ENCODE data around the gene RRP15.
"Not testable (repeated sequence)": the region's sequence is repeated elsewhere in the genome, so short reads cannot be mapped to it uniquely, and the experiment has no call there.

Gene RRP15

GRCh38 chr1:218302155-218302554, 17.1 kb downstream of the RRP15 start:
- H3K36me3 Mint-ChIP-seq (ENCODE audit: insufficient read depth) = peaks cover 5% of the 10 kb centered on the region
- H3K4me1 Mint-ChIP-seq (ENCODE audit: low read depth in 2 of 2) = peaks cover 11 to 23% of the 10 kb centered on the region in 2 donors
- H3K27ac Mint-ChIP-seq = no peak overlapping the region
- H3K4me3 Mint-ChIP-seq = no peak overlapping the region
- H3K27me3 Mint-ChIP-seq = no peaks in the 10 kb centered on the region
- no peaks in the 10 kb centered on the region for H3K9me3 Mint-ChIP-seq
- ATAC-seq (replicated peaks) = no peak
- no peak for DNase-seq

- peaks cover 17% of the 10 kb centered on the region for H3K36me3 Mint-ChIP-seq (ENCODE audit: insufficient read depth)
- no peak overlapping the region for H3K27ac Mint-ChIP-seq
- H3K27me3 Mint-ChIP-seq = no peaks in the 10 kb centered on the region
- H3K4me3 Mint-ChIP-seq = no peak overlapping the region
- ATAC-seq (replicated peaks) (no peak), DNase-seq (no peak)
- peaks cover 9 to 15% of the 10 kb centered on the region in 2 donors for H3K4me1 Mint-ChIP-seq (ENCODE audit: low read depth in 2 of 2)
- H3K9me3 Mint-ChIP-seq = no peaks in the 10 kb centered on the region
Measured at GRCh38 chr1:218303176-218303879, 18.2 kb downstream of the RRP15 start.

GRCh38 chr1:218304281-218305039, 19.4 kb downstream of the RRP15 start:
- DNase-seq (no peak), ATAC-seq (replicated peaks) (no peak)
- Mint-ChIP-seq H3K4me3 (no peak overlapping the region), H3K4me1 (ENCODE audit: low read depth in 2 of 2) (peaks cover 9% of the 10 kb centered on the region in 2 donors), H3K9me3 (no peaks in the 10 kb centered on the region), H3K27ac (no peak overlapping the region), H3K27me3 (no peaks in the 10 kb centered on the region), H3K36me3 (ENCODE audit: insufficient read depth) (peaks cover 19% of the 10 kb centered on the region)

GRCh38 chr1:218305472-218306064, 20.5 kb downstream of the RRP15 start:
- no peak overlapping the region for H3K27ac Mint-ChIP-seq
- H3K4me1 Mint-ChIP-seq (ENCODE audit: low read depth in 2 of 2) = peaks cover 7% of the 10 kb centered on the region in 2 donors
- no peaks in the 10 kb centered on the region for H3K9me3 Mint-ChIP-seq
- no peak for ATAC-seq (replicated peaks)
- no peaks in the 10 kb centered on the region for H3K27me3 Mint-ChIP-seq
- no peak overlapping the region for H3K4me3 Mint-ChIP-seq
- H3K36me3 Mint-ChIP-seq (ENCODE audit: insufficient read depth) = peaks cover 19% of the 10 kb centered on the region
- no peak for DNase-seq

GRCh38 chr1:218312509-218312908, 27.4 kb downstream of the RRP15 start:
- Mint-ChIP-seq H3K4me1 (ENCODE audit: low read depth in 2 of 2) (peaks cover 0 to 3% of the 10 kb centered on the region in 2 donors), H3K36me3 (ENCODE audit: insufficient read depth) (peaks cover 15% of the 10 kb centered on the region), H3K4me3 (no peak overlapping the region), H3K27me3 (no peaks in the 10 kb centered on the region), H3K27ac (peak overlapping the region in 1 of 2 donors; percentile 1), H3K9me3 (no peaks in the 10 kb centered on the region)
- ATAC-seq (replicated peaks) = no peak
- DNase-seq = no peak

- Mint-ChIP-seq H3K27me3 (no peaks in the 10 kb centered on the region), H3K4me1 (ENCODE audit: low read depth in 2 of 2) (peaks cover 0 to 3% of the 10 kb centered on the region in 2 donors), H3K9me3 (no peaks in the 10 kb centered on the region), H3K27ac (no peak overlapping the region), H3K4me3 (no peak overlapping the region), H3K36me3 (ENCODE audit: insufficient read depth) (peaks cover 10% of the 10 kb centered on the region)
- no peak for ATAC-seq (replicated peaks)
- no peak for DNase-seq
Measured at GRCh38 chr1:218314316-218314715, 29.2 kb downstream of the RRP15 start.

GRCh38 chr1:218315638-218316037, 30.5 kb downstream of the RRP15 start:
- DNase-seq (no peak), ATAC-seq (replicated peaks) (no peak)
- H3K36me3 Mint-ChIP-seq (ENCODE audit: insufficient read depth) = peaks cover 10% of the 10 kb centered on the region
- peaks cover 0 to 3% of the 10 kb centered on the region in 2 donors for H3K4me1 Mint-ChIP-seq (ENCODE audit: low read depth in 2 of 2)
- no peaks in the 10 kb centered on the region for H3K9me3 Mint-ChIP-seq
- no peaks in the 10 kb centered on the region for H3K27me3 Mint-ChIP-seq
- H3K27ac Mint-ChIP-seq = no peak overlapping the region
- no peak overlapping the region for H3K4me3 Mint-ChIP-seq

- H3K4me3 Mint-ChIP-seq = no peak overlapping the region
- DNase-seq (no peak), ATAC-seq (replicated peaks) (no peak)
- H3K27ac Mint-ChIP-seq = no peak overlapping the region
- H3K36me3 Mint-ChIP-seq (ENCODE audit: insufficient read depth) = peaks cover 6% of the 10 kb centered on the region
- H3K9me3 Mint-ChIP-seq = no peaks in the 10 kb centered on the region
- H3K27me3 Mint-ChIP-seq = no peaks in the 10 kb centered on the region
- H3K4me1 Mint-ChIP-seq (ENCODE audit: low read depth in 2 of 2) = no peaks in the 10 kb centered on the region
Measured at GRCh38 chr1:218317061-218317460, 32.0 kb downstream of the RRP15 start.

GRCh38 chr1:218320182-218320581, 35.1 kb downstream of the RRP15 start:
- H3K27me3 Mint-ChIP-seq; H3K4me1 Mint-ChIP-seq (ENCODE audit: low read depth in 2 of 2); ATAC-seq (replicated peaks); H3K9me3 Mint-ChIP-seq; H3K27ac Mint-ChIP-seq; DNase-seq; H3K4me3 Mint-ChIP-seq: not testable (repeated sequence)
- H3K36me3 Mint-ChIP-seq (ENCODE audit: insufficient read depth) = peaks cover 14% of the 10 kb centered on the region

- ATAC-seq (replicated peaks) = no peak
- peaks cover 11% of the 10 kb centered on the region for H3K36me3 Mint-ChIP-seq (ENCODE audit: insufficient read depth)
- H3K9me3 Mint-ChIP-seq = no peaks in the 10 kb centered on the region
- H3K27ac Mint-ChIP-seq = peak overlapping the region in 1 of 2 donors; percentile 10
- H3K4me3 Mint-ChIP-seq = no peak overlapping the region
- peaks cover 0 to 2% of the 10 kb centered on the region in 2 donors for H3K4me1 Mint-ChIP-seq (ENCODE audit: low read depth in 2 of 2)
- DNase-seq = no peak
- no peaks in the 10 kb centered on the region for H3K27me3 Mint-ChIP-seq
Measured at GRCh38 chr1:218322762-218323161, 37.7 kb downstream of the RRP15 start.

- Mint-ChIP-seq H3K9me3 (no peaks in the 10 kb centered on the region), H3K4me1 (ENCODE audit: low read depth in 2 of 2) (peaks cover 0 to 2% of the 10 kb centered on the region in 2 donors), H3K27ac (no peak overlapping the region), H3K4me3 (no peak overlapping the region), H3K36me3 (ENCODE audit: insufficient read depth) (peaks cover 10% of the 10 kb centered on the region), H3K27me3 (no peaks in the 10 kb centered on the region)
- DNase-seq (no peak), ATAC-seq (replicated peaks) (no peak)
Measured at GRCh38 chr1:218323568-218324225, 38.6 kb downstream of the RRP15 start.

GRCh38 chr1:218324226-218324580, 39.1 kb downstream of the RRP15 start:
- ATAC-seq (replicated peaks) (no peak), DNase-seq (no peak)
- Mint-ChIP-seq H3K36me3 (ENCODE audit: insufficient read depth) (peaks cover 8% of the 10 kb centered on the region), H3K9me3 (no peaks in the 10 kb centered on the region), H3K27me3 (no peaks in the 10 kb centered on the region), H3K27ac (no peak overlapping the region), H3K4me1 (ENCODE audit: low read depth in 2 of 2) (peaks cover 0 to 2% of the 10 kb centered on the region in 2 donors), H3K4me3 (no peak overlapping the region)

- Mint-ChIP-seq H3K36me3 (ENCODE audit: insufficient read depth) (peaks cover 15% of the 10 kb centered on the region), H3K27me3 (no peaks in the 10 kb centered on the region), H3K9me3 (no peaks in the 10 kb centered on the region), H3K4me1 (ENCODE audit: low read depth in 2 of 2) (no peaks in the 10 kb centered on the region), H3K27ac (no peak overlapping the region), H3K4me3 (no peak overlapping the region)
- ATAC-seq (replicated peaks) = no peak
- DNase-seq = no peak
Measured at GRCh38 chr1:218328769-218329168, 43.7 kb downstream of the RRP15 start.

Data from effector memory CD8-positive, alpha-beta T cell (primary cell).